T-helper 17 cell (primary cell): ENCODE measurements around the gene FGD4. TPM values are rescaled to one million over a fixed set of nuclear protein-coding genes. Genes with fewer than 3 reads are reported as not detected.
"Not testable (repeated sequence)": the region's sequence is repeated elsewhere in the genome, so short reads cannot be mapped to it uniquely, and the experiment has no call there.

Experiments used
- ATAC-seq: fragments of 150-1000 bp; cut with Tn5 transposase; 2 replicates; pipeline ENCODE4 v1.10.0; 2021; ENCODE audit warnings: mild to moderate bottlenecking, moderate library complexity
- DNase-seq, 3 donors: peaks; one replicate each; pipeline versions ENCODE4 v3.0.0 to v3.0.0-alpha.2; 2020 to 2021
- H3K9me3 ChIP-seq: one replicate; pipeline ENCODE4 v1.7.0; 2013; ENCODE audit warnings: low read length, mild to moderate bottlenecking; ENCODE audit not compliant: control insufficient read depth, poor library complexity, severe bottlenecking
- H3K27ac Mint-ChIP-seq: one replicate; pipeline ENCODE4 v1.8.0; 2022; ENCODE audit warnings: mild to moderate bottlenecking, moderate library complexity, mixed read lengths
- H3K27me3 Mint-ChIP-seq: one replicate; pipeline ENCODE4 v1.8.0; 2022; ENCODE audit warnings: mixed read lengths
- H3K36me3 Mint-ChIP-seq: one replicate; pipeline ENCODE4 v1.8.0; 2022; ENCODE audit warnings: low read depth, mixed read lengths
- H3K4me1 Mint-ChIP-seq: one replicate; pipeline ENCODE4 v1.8.0; 2022; ENCODE audit warnings: mild to moderate bottlenecking, mixed read lengths
- H3K4me3 Mint-ChIP-seq: one replicate; pipeline ENCODE4 v1.8.0; 2022; ENCODE audit warnings: mild to moderate bottlenecking, moderate library complexity, mixed read lengths
- total RNA-seq, 4 donors: library from RNA in 2 of 4; stranded (reverse) in 2 of 4; gene quantifications; one replicate each; pipeline ENCODE4 v1.2.3 and lab custom pipeline; 2022 to 2026

The FGD4 gene
- total RNA-seq, 2 donors from 2014 or later = 0.91 to 0.94 TPM

GRCh38 chr12:32496946-32497345 is 97.6 kb downstream of the FGD4 start:
- H3K27me3 Mint-ChIP-seq = peaks cover 5% of the 10 kb centered on the region

DNA sequence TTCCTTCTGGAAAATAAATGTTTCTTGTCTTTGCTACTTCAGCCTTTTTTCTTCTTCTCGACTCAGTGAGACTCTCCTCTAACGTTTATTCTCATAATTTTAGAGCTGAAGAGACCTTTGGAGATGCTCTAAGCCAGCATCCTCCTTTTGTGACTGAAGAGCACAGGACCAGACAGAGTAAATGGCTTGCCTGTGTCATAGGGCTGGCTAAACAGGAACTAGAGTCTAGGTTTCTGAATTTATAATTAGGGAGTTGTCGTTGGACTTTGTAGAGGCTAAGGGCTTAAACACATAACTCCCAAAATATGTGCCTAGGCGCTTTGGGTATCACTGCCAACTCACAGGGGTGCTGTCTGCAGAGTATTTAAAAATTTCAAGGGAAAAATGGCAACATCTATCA is 98.5 kb downstream of the FGD4 start:
- Mint-ChIP-seq H3K36me3 (no peaks in the 10 kb centered on the region), H3K4me3 (no peak overlapping the region), H3K4me1 (peaks cover 2% of the 10 kb centered on the region), H3K27me3 (peaks cover 5% of the 10 kb centered on the region), H3K27ac (no peak overlapping the region)
- no peaks in the 10 kb centered on the region for H3K9me3 ChIP-seq
- no peak for ATAC-seq
- DNase-seq = no peak

More at GRCh38 chr12:32496946-32497345, 97.6 kb downstream of the FGD4 start:
- ATAC-seq (no peak), DNase-seq (no peak)
- Mint-ChIP-seq H3K36me3 (no peaks in the 10 kb centered on the region), H3K4me3 (no peak overlapping the region), H3K27ac (no peak overlapping the region), H3K4me1 (peaks cover 2% of the 10 kb centered on the region)
- no peaks in the 10 kb centered on the region for H3K9me3 ChIP-seq

- DNase-seq (no peak), ATAC-seq (no peak)
- Mint-ChIP-seq H3K36me3 (no peaks in the 10 kb centered on the region), H3K27me3 (peaks cover 5% of the 10 kb centered on the region), H3K4me3 (no peak overlapping the region), H3K4me1 (peaks cover 2% of the 10 kb centered on the region), H3K27ac (no peak overlapping the region)
- H3K9me3 ChIP-seq = no peaks in the 10 kb centered on the region
Measured at GRCh38 chr12:32499048-32499447, 99.7 kb downstream of the FGD4 start.

GRCh38 chr12:32501835-32502333 is 102.5 kb downstream of the FGD4 start:
- no peak for DNase-seq
- Mint-ChIP-seq H3K4me3 (no peak overlapping the region), H3K27ac (no peak overlapping the region), H3K36me3 (no peaks in the 10 kb centered on the region), H3K4me1 (peaks cover 2% of the 10 kb centered on the region), H3K27me3 (peaks cover 17% of the 10 kb centered on the region)
- H3K9me3 ChIP-seq = no peaks in the 10 kb centered on the region
- ATAC-seq = no peak

- Mint-ChIP-seq H3K4me1 (peaks cover 2% of the 10 kb centered on the region), H3K4me3 (no peak overlapping the region), H3K36me3 (no peaks in the 10 kb centered on the region), H3K27me3 (peaks cover 18% of the 10 kb centered on the region), H3K27ac (no peak overlapping the region)
- DNase-seq (no peak), ATAC-seq (no peak)
- no peaks in the 10 kb centered on the region for H3K9me3 ChIP-seq
Measured at GRCh38 chr12:32502693-32503502, 103.5 kb downstream of the FGD4 start.

DNA sequence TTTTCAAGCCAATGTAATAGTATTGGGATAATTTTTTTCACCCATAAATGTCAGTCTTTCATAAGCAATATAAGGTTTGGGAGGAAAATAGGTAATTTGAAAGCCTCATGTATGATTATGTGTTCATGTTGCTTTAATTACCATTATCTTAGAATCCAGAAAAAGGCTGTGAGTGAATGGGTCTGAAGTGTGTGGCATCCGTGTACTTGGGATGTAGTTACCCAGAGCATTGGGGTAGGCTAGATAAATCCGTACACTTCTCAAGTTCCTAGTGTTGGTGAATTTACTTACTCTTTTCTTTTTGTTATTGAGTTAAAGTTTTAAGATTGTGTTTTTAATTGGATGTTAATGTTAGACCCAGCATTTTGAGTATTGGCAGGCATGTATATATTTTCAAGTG is 104.4 kb downstream of the FGD4 start:
- DNase-seq (no peak), ATAC-seq (no peak)
- Mint-ChIP-seq H3K27me3 (peaks cover 18% of the 10 kb centered on the region), H3K27ac (no peak overlapping the region), H3K4me3 (no peak overlapping the region), H3K4me1 (no peaks in the 10 kb centered on the region), H3K36me3 (no peaks in the 10 kb centered on the region)
- H3K9me3 ChIP-seq = no peaks in the 10 kb centered on the region

DNA sequence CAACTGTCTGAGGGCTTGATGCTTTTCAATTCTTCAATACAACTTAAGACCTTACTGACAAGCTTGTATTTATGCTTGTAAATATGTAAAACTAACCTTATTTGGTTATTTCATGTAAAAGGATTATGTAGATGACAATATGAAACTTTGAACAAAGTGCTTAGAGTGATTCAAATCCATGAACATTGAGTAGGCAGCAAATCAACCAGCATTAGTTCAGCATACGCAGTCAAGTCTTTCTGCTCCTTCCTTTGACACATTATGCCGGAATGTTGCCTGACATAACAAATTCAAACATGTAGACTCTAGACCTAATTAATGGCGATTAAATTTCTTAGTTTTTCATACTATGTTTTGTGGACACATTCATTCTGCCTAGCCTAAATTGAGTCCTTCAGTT is 105.2 kb downstream of the FGD4 start:
- Mint-ChIP-seq H3K4me3 (no peak overlapping the region), H3K27me3 (peaks cover 18% of the 10 kb centered on the region), H3K27ac (no peak overlapping the region), H3K4me1 (no peaks in the 10 kb centered on the region), H3K36me3 (no peaks in the 10 kb centered on the region)
- ATAC-seq (no peak), DNase-seq (no peak)
- no peaks in the 10 kb centered on the region for H3K9me3 ChIP-seq

- ATAC-seq = no peak
- Mint-ChIP-seq H3K4me3 (no peak overlapping the region), H3K27ac (no peak overlapping the region), H3K4me1 (no peaks in the 10 kb centered on the region), H3K36me3 (no peaks in the 10 kb centered on the region), H3K27me3 (peaks cover 18% of the 10 kb centered on the region)
- no peak for DNase-seq
- no peaks in the 10 kb centered on the region for H3K9me3 ChIP-seq
Measured at GRCh38 chr12:32505067-32505945, 105.9 kb downstream of the FGD4 start.

- ATAC-seq, H3K27ac Mint-ChIP-seq, H3K4me1 Mint-ChIP-seq, H3K9me3 ChIP-seq, H3K4me3 Mint-ChIP-seq, DNase-seq, H3K36me3 Mint-ChIP-seq: not testable (repeated sequence)
- H3K27me3 Mint-ChIP-seq = peaks cover 28% of the 10 kb centered on the region
Measured at GRCh38 chr12:32507096-32507941, 108.0 kb downstream of the FGD4 start.

DNA sequence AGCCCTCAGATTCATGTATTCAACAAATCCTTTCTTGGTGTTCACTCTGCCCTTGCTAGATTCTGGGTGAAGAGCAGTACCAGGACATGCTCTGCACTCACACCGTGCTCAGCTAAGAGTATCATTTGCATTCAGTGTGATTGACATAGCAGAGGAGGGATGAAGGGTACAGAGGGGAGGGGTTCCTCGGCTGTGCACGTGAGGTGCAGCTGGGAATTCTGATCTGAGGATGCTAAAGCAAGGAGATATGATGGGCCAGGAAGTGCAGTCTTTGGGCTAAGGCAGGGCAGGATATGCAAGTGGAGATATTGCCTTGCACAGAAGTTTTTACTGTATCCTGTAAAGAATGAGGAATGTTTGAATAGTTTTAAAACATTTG is 108.6 kb downstream of the FGD4 start:
- Mint-ChIP-seq H3K4me3 (no peak overlapping the region), H3K27me3 (peaks cover 34% of the 10 kb centered on the region), H3K4me1 (no peaks in the 10 kb centered on the region), H3K36me3 (no peaks in the 10 kb centered on the region), H3K27ac (no peak overlapping the region)
- DNase-seq = no peak
- H3K9me3 ChIP-seq = no peaks in the 10 kb centered on the region
- no peak for ATAC-seq

DNA sequence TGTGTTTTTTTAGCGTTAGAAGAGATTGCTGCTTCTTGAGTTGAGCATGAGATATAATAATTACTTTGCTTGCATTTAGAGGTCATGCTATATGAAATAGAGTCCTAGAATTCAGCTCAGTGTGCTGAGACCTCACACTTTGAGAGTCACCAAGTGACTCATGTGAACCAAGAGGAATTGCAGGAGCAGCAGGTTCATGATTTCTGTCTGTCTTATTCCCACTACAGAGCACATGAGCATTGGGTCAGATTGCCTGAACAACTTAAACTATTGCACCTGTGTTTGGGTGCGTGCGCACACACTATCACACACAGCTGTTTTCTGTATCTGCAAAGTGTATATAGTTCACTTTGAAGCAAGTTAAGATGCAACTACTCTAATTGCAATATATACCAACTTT is 109.3 kb downstream of the FGD4 start:
- Mint-ChIP-seq H3K27ac (no peak overlapping the region), H3K4me1 (no peaks in the 10 kb centered on the region), H3K27me3 (peaks cover 40% of the 10 kb centered on the region), H3K36me3 (no peaks in the 10 kb centered on the region), H3K4me3 (no peak overlapping the region)
- no peaks in the 10 kb centered on the region for H3K9me3 ChIP-seq
- DNase-seq = no peak
- no peak for ATAC-seq

DNA sequence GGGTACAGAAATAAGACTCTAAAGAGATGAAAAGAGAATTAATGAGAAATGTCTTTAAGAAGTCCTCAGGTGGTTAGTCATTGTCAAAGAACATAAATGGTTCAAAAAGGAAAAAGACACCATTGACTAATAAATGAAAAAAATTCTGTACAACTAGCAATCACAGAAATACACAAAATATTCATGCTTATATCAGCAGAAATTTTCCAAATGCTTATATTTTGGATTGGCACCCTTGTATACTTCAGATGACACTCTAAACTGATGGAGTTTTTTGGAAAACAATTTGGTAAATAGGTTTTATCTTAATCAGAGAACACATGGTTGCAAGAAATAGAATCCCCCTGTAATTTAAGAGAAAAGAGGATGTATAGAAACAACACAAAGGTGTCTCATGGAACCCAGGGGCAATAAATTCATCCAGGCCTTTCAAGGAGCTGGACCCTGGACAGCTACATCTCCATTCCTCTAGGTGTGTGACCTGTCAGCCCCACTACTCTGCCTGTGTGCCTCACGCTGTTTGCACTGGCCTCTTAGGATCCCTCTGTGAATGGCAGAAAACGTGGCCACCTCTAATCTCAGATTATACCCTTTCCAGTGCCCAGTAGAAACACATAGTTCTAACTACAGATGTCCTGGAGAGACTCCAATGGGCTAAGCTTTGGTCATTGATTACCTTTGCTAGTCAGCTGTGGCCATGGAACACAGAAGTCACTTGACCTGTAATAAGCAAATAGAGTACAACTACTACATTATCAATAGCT is 110.2 kb downstream of the FGD4 start:
- Mint-ChIP-seq H3K27ac (no peak overlapping the region), H3K36me3 (no peaks in the 10 kb centered on the region), H3K27me3 (peaks cover 46% of the 10 kb centered on the region), H3K4me1 (no peaks in the 10 kb centered on the region), H3K4me3 (no peak overlapping the region)
- ATAC-seq (no peak), DNase-seq (no peak)
- H3K9me3 ChIP-seq = no peaks in the 10 kb centered on the region
